Measurements from ENCODE around the gene PPP1CB. TPM values are rescaled to one million over a fixed set of nuclear protein-coding genes. Genes with fewer than 3 reads are reported as not detected.

Gene PPP1CB
- total RNA-seq, 1 experiment from 2014 or later = 180 TPM

DNA sequence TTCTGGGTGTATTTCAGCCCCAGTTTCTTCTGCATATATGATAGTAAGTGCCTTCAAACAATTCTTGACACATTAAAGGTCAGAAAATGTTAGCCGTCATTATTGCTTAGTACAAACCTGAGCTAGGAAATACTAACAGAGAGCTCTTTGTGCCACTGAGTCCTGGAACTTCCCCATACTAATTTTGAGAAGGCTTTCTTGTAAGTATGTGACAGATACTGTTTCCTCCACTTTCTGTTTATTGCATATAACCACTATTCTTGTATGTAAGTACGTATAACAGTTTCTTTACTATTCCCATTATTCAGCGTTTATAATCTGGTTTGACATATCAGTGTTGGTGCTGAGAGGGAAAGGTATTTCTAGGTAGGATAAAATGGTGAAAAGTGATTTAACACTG is 9.8 kb downstream of the PPP1CB start:
- in situ Hi-C loops (cut with HindIII; ENCODE audit: low pct_unique_long_range_greater_than_20kb, low sequenced_read_pairs) = no loop called here
- CTCF ChIA-PET = no interaction called here

DNA sequence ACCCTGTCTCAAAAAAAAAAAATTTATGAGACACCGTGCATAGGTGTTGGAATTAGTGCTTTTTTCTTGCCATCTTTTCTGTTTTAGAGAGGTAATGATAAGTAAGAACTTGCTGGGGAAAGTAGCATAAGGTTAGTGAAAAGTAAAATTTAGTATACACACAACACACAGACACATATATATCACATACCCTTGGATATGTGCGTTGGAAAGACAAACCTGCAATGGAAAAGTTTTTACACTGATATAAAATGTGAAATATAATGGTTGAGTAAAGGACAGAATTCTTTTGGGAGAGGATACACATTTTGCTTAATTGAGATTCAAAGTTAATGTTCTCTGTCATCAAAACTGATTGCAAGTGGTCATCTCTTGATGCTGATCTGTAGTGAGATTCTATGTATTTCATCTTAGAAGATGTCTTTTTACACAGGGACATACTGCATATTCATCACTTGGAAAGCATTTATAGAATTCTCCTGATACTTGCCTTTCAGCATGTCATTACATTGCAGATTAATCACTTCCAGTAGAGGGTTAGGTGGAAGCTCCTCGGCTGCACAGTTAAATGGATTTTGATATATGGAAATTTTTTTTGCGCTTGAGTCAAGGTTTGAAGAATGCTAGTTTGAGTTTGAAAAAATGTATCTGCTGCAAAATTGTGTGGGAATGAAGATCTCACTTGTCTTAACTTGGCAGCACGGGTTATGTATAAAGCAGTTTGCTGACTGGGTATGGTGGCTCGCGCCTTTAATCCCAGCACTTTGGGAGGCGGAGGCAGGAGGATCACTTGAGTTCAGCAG is 13.5 kb downstream of the PPP1CB start:
- Histone ChIP-seq H3K4me1 (ENCODE audit: control insufficient read depth, insufficient read depth, low read length) (no peaks in the 10 kb centered on the region), H3K27me3 (ENCODE audit: control insufficient read depth, insufficient read depth, low read length) (no peaks in the 10 kb centered on the region), H3K36me3 (ENCODE audit: control insufficient read depth, insufficient read depth, low read length) (no peaks in the 10 kb centered on the region), H3K4me3 (ENCODE audit: low read depth in 2 of 2, low read length in 2 of 2) (no peak overlapping the region), H3K9me3 (ENCODE audit: control insufficient read depth, insufficient read depth, low read depth, low read length) (peaks cover 2% of the 10 kb centered on the region; the same call in 1 of the 2 replicates), H3K27ac (ENCODE audit: low read length) (no peak overlapping the region)
- intact Hi-C loops (cut with micrococcal nuclease; ENCODE audit: unreplicated experiment) (no loop called here), in situ Hi-C loops (cut with HindIII; ENCODE audit: low pct_unique_long_range_greater_than_20kb, low sequenced_read_pairs) (no loop called here)
- ChIA-PET CTCF (no interaction called here), POLR2A (no interaction called here)
- TF ChIP-seq, protein P1, sequence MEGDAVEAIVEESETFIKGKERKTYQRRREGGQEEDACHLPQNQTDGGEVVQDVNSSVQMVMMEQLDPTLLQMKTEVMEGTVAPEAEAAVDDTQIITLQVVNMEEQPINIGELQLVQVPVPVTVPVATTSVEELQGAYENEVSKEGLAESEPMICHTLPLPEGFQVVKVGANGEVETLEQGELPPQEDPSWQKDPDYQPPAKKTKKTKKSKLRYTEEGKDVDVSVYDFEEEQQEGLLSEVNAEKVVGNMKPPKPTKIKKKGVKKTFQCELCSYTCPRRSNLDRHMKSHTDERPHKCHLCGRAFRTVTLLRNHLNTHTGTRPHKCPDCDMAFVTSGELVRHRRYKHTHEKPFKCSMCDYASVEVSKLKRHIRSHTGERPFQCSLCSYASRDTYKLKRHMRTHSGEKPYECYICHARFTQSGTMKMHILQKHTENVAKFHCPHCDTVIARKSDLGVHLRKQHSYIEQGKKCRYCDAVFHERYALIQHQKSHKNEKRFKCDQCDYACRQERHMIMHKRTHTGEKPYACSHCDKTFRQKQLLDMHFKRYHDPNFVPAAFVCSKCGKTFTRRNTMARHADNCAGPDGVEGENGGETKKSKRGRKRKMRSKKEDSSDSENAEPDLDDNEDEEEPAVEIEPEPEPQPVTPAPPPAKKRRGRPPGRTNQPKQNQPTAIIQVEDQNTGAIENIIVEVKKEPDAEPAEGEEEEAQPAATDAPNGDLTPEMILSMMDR (IDR thresholded peaks at IDR 0.05) = no peak
- TF ChIP-seq SIN3A (IDR thresholded peaks at IDR 0.05; ENCODE audit: borderline replicate concordance, insufficient read depth, low read depth, low read length) = no peak
- TF ChIP-seq POLR2AphosphoS5 (IDR thresholded peaks at IDR 0.05; ENCODE audit: low read depth, low read length) = no peak
- no peak for TF ChIP-seq TCF7L2 (IDR thresholded peaks at IDR 0.05; ENCODE audit: low read depth, low read length)
- TF ChIP-seq, protein P2, sequence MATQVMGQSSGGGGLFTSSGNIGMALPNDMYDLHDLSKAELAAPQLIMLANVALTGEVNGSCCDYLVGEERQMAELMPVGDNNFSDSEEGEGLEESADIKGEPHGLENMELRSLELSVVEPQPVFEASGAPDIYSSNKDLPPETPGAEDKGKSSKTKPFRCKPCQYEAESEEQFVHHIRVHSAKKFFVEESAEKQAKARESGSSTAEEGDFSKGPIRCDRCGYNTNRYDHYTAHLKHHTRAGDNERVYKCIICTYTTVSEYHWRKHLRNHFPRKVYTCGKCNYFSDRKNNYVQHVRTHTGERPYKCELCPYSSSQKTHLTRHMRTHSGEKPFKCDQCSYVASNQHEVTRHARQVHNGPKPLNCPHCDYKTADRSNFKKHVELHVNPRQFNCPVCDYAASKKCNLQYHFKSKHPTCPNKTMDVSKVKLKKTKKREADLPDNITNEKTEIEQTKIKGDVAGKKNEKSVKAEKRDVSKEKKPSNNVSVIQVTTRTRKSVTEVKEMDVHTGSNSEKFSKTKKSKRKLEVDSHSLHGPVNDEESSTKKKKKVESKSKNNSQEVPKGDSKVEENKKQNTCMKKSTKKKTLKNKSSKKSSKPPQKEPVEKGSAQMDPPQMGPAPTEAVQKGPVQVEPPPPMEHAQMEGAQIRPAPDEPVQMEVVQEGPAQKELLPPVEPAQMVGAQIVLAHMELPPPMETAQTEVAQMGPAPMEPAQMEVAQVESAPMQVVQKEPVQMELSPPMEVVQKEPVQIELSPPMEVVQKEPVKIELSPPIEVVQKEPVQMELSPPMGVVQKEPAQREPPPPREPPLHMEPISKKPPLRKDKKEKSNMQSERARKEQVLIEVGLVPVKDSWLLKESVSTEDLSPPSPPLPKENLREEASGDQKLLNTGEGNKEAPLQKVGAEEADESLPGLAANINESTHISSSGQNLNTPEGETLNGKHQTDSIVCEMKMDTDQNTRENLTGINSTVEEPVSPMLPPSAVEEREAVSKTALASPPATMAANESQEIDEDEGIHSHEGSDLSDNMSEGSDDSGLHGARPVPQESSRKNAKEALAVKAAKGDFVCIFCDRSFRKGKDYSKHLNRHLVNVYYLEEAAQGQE (IDR thresholded peaks at IDR 0.05; ENCODE audit: insufficient read depth in 1 of 2, low read depth in 2 of 2, low read length in 1 of 2) = no peak
- no TSS peak for BruUV-seq (replicated peaks)
- DNase-seq (ENCODE audit: low read depth, low spot score) (no peak), ATAC-seq (0 out of 2 replicates have a peak, but pooled peaks have one; percentile 53)

More for the DNA sequence above, 9.8 kb downstream of the PPP1CB start:
- no peaks in the 10 kb centered on the region for H3K27me3 ChIP-seq (ENCODE audit: control insufficient read depth, insufficient read depth, low read length)
- ATAC-seq = no peak
- no peak overlapping the region for H3K4me3 ChIP-seq (ENCODE audit: low read depth in 2 of 2, low read length in 2 of 2)
- H3K27ac ChIP-seq (ENCODE audit: low read length) = no peak overlapping the region
- intact Hi-C loops (cut with micrococcal nuclease; ENCODE audit: unreplicated experiment) = no loop called here
- BruUV-seq (replicated peaks) = TSS peak; percentile 14
- DNase-seq (ENCODE audit: low read depth, low spot score) = no peak
- no peaks in the 10 kb centered on the region for H3K9me3 ChIP-seq (ENCODE audit: control insufficient read depth, insufficient read depth, low read depth, low read length)
- H3K4me1 ChIP-seq (ENCODE audit: control insufficient read depth, insufficient read depth, low read length) = peaks cover 17% of the 10 kb centered on the region
- POLR2A ChIA-PET = no interaction called here
- no peaks in the 10 kb centered on the region for H3K36me3 ChIP-seq (ENCODE audit: control insufficient read depth, insufficient read depth, low read length)
- TF ChIP-seq TCF7L2 (IDR thresholded peaks at IDR 0.05; ENCODE audit: low read depth, low read length) (no peak), POLR2AphosphoS5 (IDR thresholded peaks at IDR 0.05; ENCODE audit: low read depth, low read length) (no peak), SIN3A (IDR thresholded peaks at IDR 0.05; ENCODE audit: borderline replicate concordance, insufficient read depth, low read depth, low read length) (no peak)
- TF ChIP-seq, protein P1 (IDR thresholded peaks at IDR 0.05) = no peak
- TF ChIP-seq, protein P2 (IDR thresholded peaks at IDR 0.05; ENCODE audit: insufficient read depth in 1 of 2, low read depth in 2 of 2, low read length in 1 of 2) = no peak
